HepG2 (cell line): Measurements from ENCODE around the gene SPATA25. TPM values are rescaled to one million over a fixed set of nuclear protein-coding genes. Genes with fewer than 3 reads are reported as not detected.

Source experiments
- BORCS8-MEF2B ChIP-seq: sonication (generic); formaldehyde crosslinking; IDR thresholded peaks from 2 replicates; pipeline ENCODE4 v1.8.0; 2022; ENCODE audit warnings: mild to moderate bottlenecking, missing genetic modification reagents
- CCAR2 ChIP-seq: fragments of 200-400 bp; formaldehyde crosslinking; optimal IDR thresholded peaks from 2 replicates; pipeline ENCODE3; 2018; ENCODE audit warnings: low read depth, mild to moderate bottlenecking, low read length, moderate library complexity
- KMT2B ChIP-seq: IDR thresholded peaks from 2 replicates; pipeline ENCODE4 v1.6.1; 2016; ENCODE audit warnings: missing genetic modification reagents, missing compliant biosample characterization
- MAF1 ChIP-seq: sonication (generic); formaldehyde crosslinking; IDR thresholded peaks from 2 replicates; pipeline ENCODE4 v1.5.0; 2020; ENCODE audit warnings: missing genetic modification reagents, borderline replicate concordance
- PAXIP1 ChIP-seq: sonication (generic); formaldehyde crosslinking; conservative IDR thresholded peaks from 2 replicates; pipeline ENCODE4 v1.4.0; 2020; ENCODE audit warnings: mild to moderate bottlenecking, missing genetic modification reagents, moderate library complexity
- RORA ChIP-seq: sonication (generic); formaldehyde crosslinking; IDR thresholded peaks from 2 replicates; pipeline ENCODE4 v1.5.0; 2020; ENCODE audit warnings: mild to moderate bottlenecking, missing genetic modification reagents, moderate library complexity
- SAFB2 ChIP-seq: sonication (generic); formaldehyde crosslinking; IDR thresholded peaks from 2 replicates; pipeline ENCODE4 v1.5.1; 2020; ENCODE audit warnings: missing genetic modification reagents, low read depth, mild to moderate bottlenecking, borderline replicate concordance
- ZBTB42 ChIP-seq: sonication (generic); formaldehyde crosslinking; IDR thresholded peaks from 2 replicates; pipeline ENCODE4 v1.5.0; 2020; ENCODE audit warnings: mild to moderate bottlenecking, missing genetic modification reagents
- ZFP41 ChIP-seq: sonication (generic); formaldehyde crosslinking; IDR thresholded peaks from 2 replicates; pipeline ENCODE4 v1.4.0; 2020; ENCODE audit warnings: mild to moderate bottlenecking, missing genetic modification reagents, borderline replicate concordance
- ZMYM3 ChIP-seq: sonication (generic); formaldehyde crosslinking; IDR thresholded peaks from 2 replicates; pipeline ENCODE4 v1.5.1; 2020; ENCODE audit warnings: mild to moderate bottlenecking, missing genetic modification reagents
- ZNF329 ChIP-seq: sonication (generic); formaldehyde crosslinking; IDR thresholded peaks from 2 replicates; pipeline ENCODE4 v1.9.0; 2021; ENCODE audit warnings: low read depth, mild to moderate bottlenecking, missing genetic modification reagents
- ZNF343 ChIP-seq: sonication (generic); formaldehyde crosslinking; IDR thresholded peaks from 2 replicates; pipeline ENCODE4 v1.4.0; 2020; ENCODE audit warnings: mild to moderate bottlenecking, missing genetic modification reagents
- ZNF547 ChIP-seq: sonication (generic); formaldehyde crosslinking; IDR thresholded peaks from 2 replicates; pipeline ENCODE4 v1.5.1; 2020; ENCODE audit warnings: mild to moderate bottlenecking, missing genetic modification reagents
- ZNF7 ChIP-seq: IDR thresholded peaks from 2 replicates; pipeline ENCODE4 v1.6.1; 2016; ENCODE audit warnings: missing biosample characterization, missing genetic modification reagents
- polyA plus RNA-seq, 8 experiments: library from polyadenylated mRNA; depleted of rRNA in 3 of 8; stranded (reverse) in 7 of 8; unstranded in 1 of 8; fragments of >200 nt; fragmentation: Illumina TruSeq in 4 of 8; extraction: Trizol in 4 of 8; gene quantifications; 2 replicates each; pipeline versions ENCODE4 v1.2.1 to v1.2.3, GENCODE V29; 2011 to 2016; ENCODE audit warnings: low read depth in 4 of 8, missing spikeins in 1 of 8, mixed read lengths in 1 of 8; ENCODE audit not compliant: insufficient read depth in 1 of 8
- total RNA-seq, 5 experiments: library from RNA; depleted of rRNA; stranded (reverse); fragments of >200 nt; fragmentation: Illumina TruSeq; extraction: Trizol; gene quantifications; 2 replicates each; pipeline ENCODE4 v1.2.3, GENCODE V29; 2016; ENCODE audit warnings: low read depth in 1 of 5
- TF ChIP-seq, protein P1 (sequence below): sonication (generic); formaldehyde crosslinking; IDR thresholded peaks from 2 replicates; pipeline ENCODE4 v1.4.0; 2020; ENCODE audit warnings: missing genetic modification reagents
- TF ChIP-seq, protein P2 (sequence below): sonication (generic); formaldehyde crosslinking; IDR thresholded peaks from 2 replicates; pipeline ENCODE4 v1.5.1; 2020; ENCODE audit warnings: mild to moderate bottlenecking, missing genetic modification reagents
- TF ChIP-seq, protein P3 (sequence below): IDR thresholded peaks from 2 replicates; pipeline ENCODE4 v1.6.1; 2016; ENCODE audit warnings: missing genetic modification reagents, missing compliant biosample characterization
- TF ChIP-seq, protein P4 (sequence below): IDR thresholded peaks from 2 replicates; pipeline ENCODE4 v1.6.1; 2018; ENCODE audit warnings: missing genetic modification reagents

Gene SPATA25
- total and polyA plus RNA-seq, 2 of the 13 experiments (the other 11 are each of a cell fraction or from before 2014, with no cell fraction given) = 4.8 to 7.6 TPM

GRCh38 chr20:45927071-45927878 lies 39.9 kb upstream of the SPATA25 start (continued):
- TF ChIP-seq ZNF329 (no peak), ZFP41 (CRISPR knock-in tag) (no peak), MAF1 (CRISPR knock-in tag) (no peak), SAFB2 (peak; percentile 66; the same call in 1 of the 2 replicates), CCAR2 (peak; percentile 74), ZBTB42 (0 out of 2 replicates have a peak, but pooled peaks have one; percentile 59), BORCS8-MEF2B (CRISPR knock-in tag) (peak; percentile 69; the same call in 1 of the 2 replicates), ZNF7 (CRISPR knock-in tag) (peak; percentile 91), RORA (CRISPR knock-in tag) (peak; percentile 41; the same call in 1 of the 2 replicates), ZNF547 (CRISPR knock-in tag) (peak; percentile 96), KMT2B (CRISPR knock-in tag) (0 out of 2 replicates have a peak, but pooled peaks have one; percentile 53), ZNF343 (CRISPR knock-in tag) (peak; percentile 80; the same call in 1 of the 2 replicates), PAXIP1 (CRISPR knock-in tag) (peak; percentile 99), ZMYM3 (CRISPR knock-in tag) (peak; percentile 99)
- TF ChIP-seq, protein P1, sequence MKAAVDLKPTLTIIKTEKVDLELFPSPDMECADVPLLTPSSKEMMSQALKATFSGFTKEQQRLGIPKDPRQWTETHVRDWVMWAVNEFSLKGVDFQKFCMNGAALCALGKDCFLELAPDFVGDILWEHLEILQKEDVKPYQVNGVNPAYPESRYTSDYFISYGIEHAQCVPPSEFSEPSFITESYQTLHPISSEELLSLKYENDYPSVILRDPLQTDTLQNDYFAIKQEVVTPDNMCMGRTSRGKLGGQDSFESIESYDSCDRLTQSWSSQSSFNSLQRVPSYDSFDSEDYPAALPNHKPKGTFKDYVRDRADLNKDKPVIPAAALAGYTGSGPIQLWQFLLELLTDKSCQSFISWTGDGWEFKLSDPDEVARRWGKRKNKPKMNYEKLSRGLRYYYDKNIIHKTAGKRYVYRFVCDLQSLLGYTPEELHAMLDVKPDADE = no peak
- TF ChIP-seq, protein P2, sequence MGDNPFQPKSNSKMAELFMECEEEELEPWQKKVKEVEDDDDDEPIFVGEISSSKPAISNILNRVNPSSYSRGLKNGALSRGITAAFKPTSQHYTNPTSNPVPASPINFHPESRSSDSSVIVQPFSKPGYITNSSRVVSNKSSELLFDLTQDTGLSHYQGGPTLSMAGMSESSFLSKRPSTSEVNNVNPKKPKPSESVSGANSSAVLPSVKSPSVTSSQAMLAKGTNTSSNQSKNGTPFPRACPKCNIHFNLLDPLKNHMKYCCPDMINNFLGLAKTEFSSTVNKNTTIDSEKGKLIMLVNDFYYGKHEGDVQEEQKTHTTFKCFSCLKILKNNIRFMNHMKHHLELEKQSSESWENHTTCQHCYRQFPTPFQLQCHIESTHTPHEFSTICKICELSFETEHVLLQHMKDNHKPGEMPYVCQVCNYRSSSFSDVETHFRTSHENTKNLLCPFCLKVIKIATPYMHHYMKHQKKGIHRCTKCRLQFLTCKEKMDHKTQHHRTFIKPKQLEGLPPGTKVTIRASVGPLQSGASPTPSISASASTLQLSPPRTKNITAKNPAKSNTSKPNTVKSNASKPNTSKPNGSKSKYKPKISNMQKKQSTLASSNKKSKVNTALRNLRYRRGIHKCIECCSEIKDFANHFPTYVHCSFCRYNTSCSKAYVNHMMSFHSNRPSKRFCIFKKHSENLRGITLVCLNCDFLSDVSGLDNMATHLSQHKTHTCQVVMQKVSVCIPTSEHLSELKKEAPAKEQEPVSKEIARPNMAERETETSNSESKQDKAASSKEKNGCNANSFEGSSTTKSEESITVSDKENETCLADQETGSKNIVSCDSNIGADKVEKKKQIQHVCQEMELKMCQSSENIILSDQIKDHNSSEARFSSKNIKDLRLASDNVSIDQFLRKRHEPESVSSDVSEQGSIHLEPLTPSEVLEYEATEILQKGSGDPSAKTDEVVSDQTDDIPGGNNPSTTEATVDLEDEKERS (CRISPR knock-in tag) = peak; percentile 99
- TF ChIP-seq, protein P3, sequence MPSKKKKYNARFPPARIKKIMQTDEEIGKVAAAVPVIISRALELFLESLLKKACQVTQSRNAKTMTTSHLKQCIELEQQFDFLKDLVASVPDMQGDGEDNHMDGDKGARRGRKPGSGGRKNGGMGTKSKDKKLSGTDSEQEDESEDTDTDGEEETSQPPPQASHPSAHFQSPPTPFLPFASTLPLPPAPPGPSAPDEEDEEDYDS (CRISPR knock-in tag) = peak; percentile 73
- TF ChIP-seq, protein P4, sequence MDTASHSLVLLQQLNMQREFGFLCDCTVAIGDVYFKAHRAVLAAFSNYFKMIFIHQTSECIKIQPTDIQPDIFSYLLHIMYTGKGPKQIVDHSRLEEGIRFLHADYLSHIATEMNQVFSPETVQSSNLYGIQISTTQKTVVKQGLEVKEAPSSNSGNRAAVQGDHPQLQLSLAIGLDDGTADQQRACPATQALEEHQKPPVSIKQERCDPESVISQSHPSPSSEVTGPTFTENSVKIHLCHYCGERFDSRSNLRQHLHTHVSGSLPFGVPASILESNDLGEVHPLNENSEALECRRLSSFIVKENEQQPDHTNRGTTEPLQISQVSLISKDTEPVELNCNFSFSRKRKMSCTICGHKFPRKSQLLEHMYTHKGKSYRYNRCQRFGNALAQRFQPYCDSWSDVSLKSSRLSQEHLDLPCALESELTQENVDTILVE = peak; percentile 77; the same call in 1 of the 2 replicates
